Keratinocyte (primary cell): Measurements from ENCODE around the gene ARHGAP45. TPM values are rescaled to one million over a fixed set of nuclear protein-coding genes. Genes with fewer than 3 reads are reported as not detected.

Experiments used
- DNase-seq: peaks from one replicate; pipeline ENCODE4 v3.0.0-alpha.2; 2011; ENCODE audit warnings: low read depth, missing footprints, low spot score
- FAIRE-seq: peaks from 2 replicates; lab custom pipeline; 2011; peaks lifted over from hg19 to GRCh38; lab: Jason Lieb, UNC
- H2AFZ ChIP-seq: 2 replicates; pipeline ENCODE4 v1.6.0; 2012; ENCODE audit warnings: low read length, control low read depth, inconsistent platforms; ENCODE audit not compliant: control insufficient read depth
- H3K27ac ChIP-seq: 2 replicates; pipeline ENCODE4 v1.5.1; 2011; ENCODE audit warnings: low read length; ENCODE audit not compliant: control insufficient read depth, insufficient read depth
- H3K27me3 ChIP-seq: 3 replicates; pipeline ENCODE4 v1.6.0; 2011; ENCODE audit warnings: low read length; ENCODE audit not compliant: control insufficient read depth, insufficient read depth; ENCODE audit errors: extremely low read depth
- H3K36me3 ChIP-seq, 2 experiments: 2 replicates in 1 of 2; 3 replicates in 1 of 2; pipeline ENCODE4 v1.5.1; 2011; ENCODE audit warnings: low read length in 2 of 2, mild to moderate bottlenecking in 1 of 2; ENCODE audit not compliant: control insufficient read depth in 2 of 2, insufficient read depth in 2 of 2; ENCODE audit errors: extremely low read depth in 1 of 2
- H3K4me1 ChIP-seq: 3 replicates; pipeline ENCODE4 v1.5.1; 2011; ENCODE audit warnings: low read length; ENCODE audit not compliant: control insufficient read depth, insufficient read depth; ENCODE audit errors: extremely low read depth
- H3K4me2 ChIP-seq: 3 replicates; pipeline ENCODE4 v1.6.0; 2011; ENCODE audit warnings: low read depth, low read length; ENCODE audit not compliant: control insufficient read depth, insufficient read depth; ENCODE audit errors: extremely low read depth
- H3K4me3 ChIP-seq, 3 experiments: fragments of 200-600 bp in 1 of 3; sonication (generic) in 1 of 3; 2 replicates in 2 of 3; 3 replicates in 1 of 3; pipeline ENCODE4 v1.5.1; 2011 to 2016; ENCODE audit warnings: low read length in 3 of 3, mild to moderate bottlenecking in 3 of 3, control low read depth in 2 of 3, inconsistent platforms in 1 of 3, low read depth in 1 of 3, mixed read lengths in 1 of 3, mixed run types in 1 of 3, moderate library complexity in 1 of 3; ENCODE audit not compliant: control insufficient read depth in 2 of 3, insufficient read depth in 2 of 3; ENCODE audit errors: extremely low read depth in 1 of 3
- H3K79me2 ChIP-seq: 2 replicates; pipeline ENCODE4 v1.6.0; 2012; ENCODE audit warnings: low read length; ENCODE audit not compliant: control insufficient read depth, insufficient read depth
- H3K9ac ChIP-seq: 3 replicates; pipeline ENCODE4 v1.6.0; 2011; ENCODE audit warnings: low read length; ENCODE audit not compliant: control insufficient read depth, insufficient read depth; ENCODE audit errors: extremely low read depth
- H3K9me1 ChIP-seq: 3 replicates; pipeline ENCODE4 v1.6.0; 2011; ENCODE audit warnings: low read length; ENCODE audit not compliant: control insufficient read depth, insufficient read depth; ENCODE audit errors: extremely low read depth
- H3K9me3 ChIP-seq: 2 replicates; pipeline ENCODE4 v1.5.1; 2012; ENCODE audit warnings: low read depth, low read length; ENCODE audit not compliant: control insufficient read depth
- H4K20me1 ChIP-seq: 3 replicates; pipeline ENCODE4 v1.6.0; 2011; ENCODE audit warnings: low read length; ENCODE audit not compliant: control insufficient read depth, insufficient read depth; ENCODE audit errors: extremely low read depth
- EZH2 ChIP-seq: IDR thresholded peaks from one replicate; pipeline ENCODE4 v1.6.1; 2012; ENCODE audit warnings: inconsistent platforms, mild to moderate bottlenecking, low read length, moderate library complexity
- dilution Hi-C: fragments of 300-500 bp; cut with MboI; formaldehyde crosslinking; loops from one replicate; pipeline ENCODE4 v1.7.0; 2020; ENCODE audit warnings: low sequenced_read_pairs; ENCODE audit not compliant: extremely low pct_ligation_motif_present
- polyA plus RNA-seq, 5 experiments: library from polyadenylated mRNA; depleted of rRNA in 3 of 5; stranded (reverse) in 3 of 5; stranded (forward) in 1 of 5; unstranded in 1 of 5; fragments of >200 nt; gene quantifications; 1 replicate in 1 of 5; 2 replicates in 3 of 5; 3 replicates in 1 of 5; pipeline versions ENCODE4 v1.2.1 to v1.2.3, GENCODE V29; 2011 to 2012; ENCODE audit warnings: missing spikeins in 2 of 5, low read depth in 1 of 5, low replicate concordance in 1 of 5
- small RNA-seq, 3 experiments: library from RNA; depleted of rRNA; stranded (forward); fragments of <200 nt; gene quantifications; one replicate each; pipeline ENCODE3, GENCODE V24; 2012; ENCODE audit warnings: low read depth in 3 of 3, low replicate concordance in 1 of 3; ENCODE audit not compliant: insufficient read length in 3 of 3
- TF ChIP-seq, protein P1 (sequence below), 3 experiments: IDR thresholded peaks in 1 of 3; conservative IDR thresholded peaks in 1 of 3; optimal IDR thresholded peaks in 1 of 3; 2 replicates in 2 of 3; 3 replicates in 1 of 3; pipeline versions ENCODE3 to v1.5.1; 2011; ENCODE audit warnings: low read length in 3 of 3, mild to moderate bottlenecking in 3 of 3, moderate library complexity in 2 of 3, control low read depth in 1 of 3, inconsistent platforms in 1 of 3; ENCODE audit not compliant: insufficient read depth in 2 of 3; ENCODE audit errors: extremely low read depth in 1 of 3

Gene ARHGAP45
- polyA plus RNA-seq, 1 donor (not counting 4 experiments of a cell fraction or from before 2014, with no cell fraction given), result 0.56 TPM

DNA sequence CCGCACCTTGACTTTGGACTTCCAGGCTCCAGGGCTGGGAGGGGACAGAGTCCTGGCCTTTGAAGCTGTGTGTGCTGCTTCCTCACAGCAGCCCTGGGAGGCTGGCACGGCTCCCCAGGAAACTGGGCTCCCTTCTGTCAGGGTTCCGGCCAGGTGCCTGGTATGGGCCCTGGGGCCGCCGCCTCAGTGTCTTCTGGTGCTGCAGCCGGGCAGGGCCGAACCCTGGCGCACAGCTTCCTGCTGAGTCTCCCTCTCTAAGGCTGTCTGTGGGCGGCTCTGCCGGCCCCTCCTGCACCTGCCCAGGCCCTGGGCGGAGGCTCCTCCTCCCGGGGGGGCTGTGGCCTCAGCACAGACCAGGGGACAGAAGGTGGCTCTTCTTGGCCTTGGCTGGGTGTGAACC is 69.2 kb downstream of the ARHGAP45 start:
- Histone ChIP-seq H4K20me1 (peaks cover 6% of the 10 kb centered on the region), H3K9ac (no peak overlapping the region), H3K4me1 (peaks cover 12% of the 10 kb centered on the region), H3K27me3 (no peaks in the 10 kb centered on the region), H3K9me1 (no peaks in the 10 kb centered on the region), H3K4me3 (no peak overlapping the region), H3K4me2 (no peak overlapping the region), H3K27ac (no peak overlapping the region), H3K9me3 (no peaks in the 10 kb centered on the region), H3K36me3 (peaks cover 15 to 16% of the 10 kb centered on the region in 2 experiments), H3K79me2 (peaks cover 50% of the 10 kb centered on the region), H2AFZ (no peak overlapping the region)
- FAIRE-seq (no peak), DNase-seq (no peak)
- dilution Hi-C loops, result no loop called here
- no peak for TF ChIP-seq EZH2
- TF ChIP-seq, protein P1, sequence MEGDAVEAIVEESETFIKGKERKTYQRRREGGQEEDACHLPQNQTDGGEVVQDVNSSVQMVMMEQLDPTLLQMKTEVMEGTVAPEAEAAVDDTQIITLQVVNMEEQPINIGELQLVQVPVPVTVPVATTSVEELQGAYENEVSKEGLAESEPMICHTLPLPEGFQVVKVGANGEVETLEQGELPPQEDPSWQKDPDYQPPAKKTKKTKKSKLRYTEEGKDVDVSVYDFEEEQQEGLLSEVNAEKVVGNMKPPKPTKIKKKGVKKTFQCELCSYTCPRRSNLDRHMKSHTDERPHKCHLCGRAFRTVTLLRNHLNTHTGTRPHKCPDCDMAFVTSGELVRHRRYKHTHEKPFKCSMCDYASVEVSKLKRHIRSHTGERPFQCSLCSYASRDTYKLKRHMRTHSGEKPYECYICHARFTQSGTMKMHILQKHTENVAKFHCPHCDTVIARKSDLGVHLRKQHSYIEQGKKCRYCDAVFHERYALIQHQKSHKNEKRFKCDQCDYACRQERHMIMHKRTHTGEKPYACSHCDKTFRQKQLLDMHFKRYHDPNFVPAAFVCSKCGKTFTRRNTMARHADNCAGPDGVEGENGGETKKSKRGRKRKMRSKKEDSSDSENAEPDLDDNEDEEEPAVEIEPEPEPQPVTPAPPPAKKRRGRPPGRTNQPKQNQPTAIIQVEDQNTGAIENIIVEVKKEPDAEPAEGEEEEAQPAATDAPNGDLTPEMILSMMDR (optimal IDR thresholded peaks at IDR 0.05 in 1 of 3, IDR thresholded peaks at IDR 0.05 in 1 of 3, conservative IDR thresholded peaks at IDR 0.05 in 1 of 3; ENCODE audit: extremely low read depth in 1 of 3, insufficient read depth in 2 of 3, low read length in 3 of 3), result no peak

Small RNA genes within 50 kb of the gene (small RNA-seq; reads per million reads assigned to genes)
- 0.33 to 1.5 (median 0.67) reads per million in 3 experiments for gene RNU6-2

Other genes starting within 250 kb of the ARHGAP45 start
- gene PLPPR3, start 245.2 kb upstream of the ARHGAP45 start, polyA plus RNA-seq, result 0.02 to 0.08 TPM in 2 of 3 replicates, not detected in the other
- gene AZU1, start 239.3 kb upstream of the ARHGAP45 start, polyA plus RNA-seq, result not detected in 3 replicates
- not detected in 3 replicates for gene PRTN3, start 226.2 kb upstream of the ARHGAP45 start, polyA plus RNA-seq
- gene ELANE, start 214.9 kb upstream of the ARHGAP45 start, polyA plus RNA-seq, result not detected in 3 replicates
- 0.37 to 1.6 TPM (median 0.47 TPM) in 3 replicates for gene CFD, start 207.5 kb upstream of the ARHGAP45 start, polyA plus RNA-seq
- 9.7 to 20.3 TPM (median 12.0 TPM) in 3 replicates for gene MED16, start 174.0 kb upstream of the ARHGAP45 start, polyA plus RNA-seq
- gene RNU6-9, start 173.7 kb upstream of the ARHGAP45 start, polyA plus RNA-seq, result not detected in 3 replicates
- gene R3HDM4, start 153.9 kb upstream of the ARHGAP45 start, polyA plus RNA-seq, result 33.5 to 48.0 TPM (median 47.9 TPM) in 3 replicates
- not detected in 3 replicates for gene KISS1R, start 149.8 kb upstream of the ARHGAP45 start, polyA plus RNA-seq
- gene ARID3A, start 141.1 kb upstream of the ARHGAP45 start, polyA plus RNA-seq, result 2.6 to 3.4 TPM (median 3.1 TPM) in 3 replicates
- 26.3 to 48.7 TPM (median 38.3 TPM) in 3 replicates for gene WDR18, start 82.8 kb upstream of the ARHGAP45 start, polyA plus RNA-seq
- gene GRIN3B, start 66.7 kb upstream of the ARHGAP45 start, polyA plus RNA-seq, result 0.20 to 1.9 TPM (median 0.84 TPM) in 3 replicates
- 61.5 to 136 TPM (median 88.0 TPM) in 3 replicates for gene TMEM259, start 46.0 kb upstream of the ARHGAP45 start, polyA plus RNA-seq
- not detected in 3 replicates for gene RNU6-2, start 45.6 kb upstream of the ARHGAP45 start, polyA plus RNA-seq
- 105 to 495 TPM (median 136 TPM) in 3 replicates for gene CNN2, start 40.6 kb upstream of the ARHGAP45 start, polyA plus RNA-seq
- 7.4 to 11.0 TPM (median 7.9 TPM) in 3 replicates for gene ABCA7, start 27.1 kb upstream of the ARHGAP45 start, polyA plus RNA-seq
- gene POLR2E, start 28.2 kb downstream of the ARHGAP45 start, polyA plus RNA-seq, result 178 to 229 TPM (median 200 TPM) in 3 replicates
- gene GPX4, start 36.8 kb downstream of the ARHGAP45 start, polyA plus RNA-seq, result 193 to 279 TPM (median 243 TPM) in 3 replicates
- gene SBNO2, start 107.1 kb downstream of the ARHGAP45 start, polyA plus RNA-seq, result 10.9 to 19.4 TPM (median 13.1 TPM) in 3 replicates
- gene STK11, start 138.6 kb downstream of the ARHGAP45 start, polyA plus RNA-seq, result 24.6 to 31.4 TPM (median 28.1 TPM) in 3 replicates
- 0.93 to 2.8 TPM (median 1.2 TPM) in 3 replicates for gene CBARP, start 170.8 kb downstream of the ARHGAP45 start, polyA plus RNA-seq
- gene ATP5F1D, start 174.6 kb downstream of the ARHGAP45 start, polyA plus RNA-seq, result 51.3 to 95.4 TPM (median 80.0 TPM) in 3 replicates
- gene MIDN, start 181.4 kb downstream of the ARHGAP45 start, polyA plus RNA-seq, result 4.7 to 14.1 TPM (median 6.8 TPM) in 3 replicates
- gene CIRBP, start 202.2 kb downstream of the ARHGAP45 start, polyA plus RNA-seq, result 97.5 to 164 TPM (median 113 TPM) in 3 replicates
- 18.5 to 30.1 TPM (median 27.6 TPM) in 3 replicates for gene FAM174C, start 208.4 kb downstream of the ARHGAP45 start, polyA plus RNA-seq
- gene EFNA2, start 218.7 kb downstream of the ARHGAP45 start, polyA plus RNA-seq, result not detected in 3 replicates